HepG2 (cell line): ENCODE results near the gene PMM2. TPM values are rescaled to one million over a fixed set of nuclear protein-coding genes. Genes with fewer than 3 reads are reported as not detected.

Experiments used
- ATF1 ChIP-seq: IDR thresholded peaks from 2 replicates; pipeline ENCODE4 v1.6.1; 2016; ENCODE audit warnings: mild to moderate bottlenecking, control low read depth
- DNMT1 ChIP-seq: sonication (generic); formaldehyde crosslinking; IDR thresholded peaks from 2 replicates; pipeline ENCODE4 v1.5.1; 2020; ENCODE audit warnings: mild to moderate bottlenecking, missing genetic modification reagents
- MATR3 ChIP-seq: sonication (generic); formaldehyde crosslinking; IDR thresholded peaks from 2 replicates; pipeline ENCODE4 v1.4.0; 2020; ENCODE audit warnings: missing genetic modification reagents
- MTF2 ChIP-seq: sonication (generic); formaldehyde crosslinking; IDR thresholded peaks from 2 replicates; pipeline ENCODE4 v1.5.0; 2020; ENCODE audit warnings: missing genetic modification reagents, borderline replicate concordance
- ONECUT2 ChIP-seq: sonication (generic); formaldehyde crosslinking; IDR thresholded peaks from 2 replicates; pipeline ENCODE4 v1.4.0; 2020; ENCODE audit warnings: missing genetic modification reagents
- RAD51 ChIP-seq: fragments of 450-650 bp; IDR thresholded peaks from 2 replicates; pipeline ENCODE4 v1.6.1; 2016; ENCODE audit warnings: borderline replicate concordance
- RFXANK ChIP-seq: IDR thresholded peaks from 2 replicates; pipeline ENCODE4 v1.6.1; 2016
- TRIM24 ChIP-seq: sonication (generic); formaldehyde crosslinking; IDR thresholded peaks from 2 replicates; pipeline ENCODE4 v1.8.0; 2022; ENCODE audit warnings: mild to moderate bottlenecking, missing genetic modification reagents
- YEATS4 ChIP-seq: sonication (generic); formaldehyde crosslinking; IDR thresholded peaks from 2 replicates; pipeline ENCODE4 v1.4.0; 2020; ENCODE audit warnings: missing genetic modification reagents, borderline replicate concordance
- ZMYM2 ChIP-seq: sonication (generic); formaldehyde crosslinking; IDR thresholded peaks from 2 replicates; pipeline ENCODE4 v1.8.0; 2022; ENCODE audit warnings: mild to moderate bottlenecking, missing genetic modification reagents
- ZNF143 ChIP-seq: sonication (generic); formaldehyde crosslinking; IDR thresholded peaks from 2 replicates; pipeline ENCODE4 v1.4.0; 2020; ENCODE audit warnings: missing genetic modification reagents
- ZNF160 ChIP-seq: sonication (generic); formaldehyde crosslinking; IDR thresholded peaks from 2 replicates; pipeline ENCODE4 v1.8.0; 2022; ENCODE audit warnings: mild to moderate bottlenecking, inconsistent platforms, missing genetic modification reagents
- ZNF547 ChIP-seq: sonication (generic); formaldehyde crosslinking; IDR thresholded peaks from 2 replicates; pipeline ENCODE4 v1.5.1; 2020; ENCODE audit warnings: mild to moderate bottlenecking, missing genetic modification reagents
- ZNF562 ChIP-seq: sonication (generic); formaldehyde crosslinking; IDR thresholded peaks from 2 replicates; pipeline ENCODE4 v1.8.0; 2022; ENCODE audit warnings: missing genetic modification reagents, borderline replicate concordance
- ZNF605 ChIP-seq: sonication (generic); formaldehyde crosslinking; IDR thresholded peaks from 2 replicates; pipeline ENCODE4 v1.8.0; 2022; ENCODE audit warnings: mild to moderate bottlenecking, missing genetic modification reagents
- ZNF720 ChIP-seq: sonication (generic); formaldehyde crosslinking; IDR thresholded peaks from 2 replicates; pipeline ENCODE4 v1.4.0; 2020; ENCODE audit warnings: missing genetic modification reagents
- ZNF841 ChIP-seq: sonication (generic); formaldehyde crosslinking; IDR thresholded peaks from 2 replicates; pipeline ENCODE4 v1.8.1; 2023; ENCODE audit warnings: missing genetic modification reagents, borderline replicate concordance
- ZSCAN29 ChIP-seq: sonication (generic); formaldehyde crosslinking; conservative IDR thresholded peaks from 2 replicates; pipeline ENCODE4 v1.4.0; 2020; ENCODE audit warnings: mild to moderate bottlenecking, missing genetic modification reagents
- polyA plus RNA-seq, 8 experiments: library from polyadenylated mRNA; depleted of rRNA in 3 of 8; stranded (reverse) in 7 of 8; unstranded in 1 of 8; fragments of >200 nt; fragmentation: Illumina TruSeq in 4 of 8; extraction: Trizol in 4 of 8; gene quantifications; 2 replicates each; pipeline versions ENCODE4 v1.2.1 to v1.2.3, GENCODE V29; 2011 to 2016; ENCODE audit warnings: low read depth in 4 of 8, missing spikeins in 1 of 8, mixed read lengths in 1 of 8; ENCODE audit not compliant: insufficient read depth in 1 of 8
- total RNA-seq, 5 experiments: library from RNA; depleted of rRNA; stranded (reverse); fragments of >200 nt; fragmentation: Illumina TruSeq; extraction: Trizol; gene quantifications; 2 replicates each; pipeline ENCODE4 v1.2.3, GENCODE V29; 2016; ENCODE audit warnings: low read depth in 1 of 5
- TF ChIP-seq, protein P1 (sequence below): sonication (generic); formaldehyde crosslinking; IDR thresholded peaks from 2 replicates; pipeline ENCODE4 v1.4.0; 2020; ENCODE audit warnings: mild to moderate bottlenecking, missing genetic modification reagents, borderline replicate concordance
- TF ChIP-seq, protein P2 (sequence below): sonication (generic); formaldehyde crosslinking; IDR thresholded peaks from 2 replicates; pipeline ENCODE4 v1.4.0; 2020; ENCODE audit warnings: missing genetic modification reagents
- TF ChIP-seq, protein P3 (sequence below): sonication (generic); formaldehyde crosslinking; IDR thresholded peaks from 2 replicates; pipeline ENCODE4 v1.4.0; 2020; ENCODE audit warnings: mild to moderate bottlenecking, low read depth, missing genetic modification reagents
- TF ChIP-seq, protein P4 (sequence below): sonication (generic); formaldehyde crosslinking; IDR thresholded peaks from 2 replicates; pipeline ENCODE4 v1.5.0; 2020; ENCODE audit warnings: missing genetic modification reagents, mild to moderate bottlenecking, borderline replicate concordance
- TF ChIP-seq, protein P5 (sequence below): sonication (generic); formaldehyde crosslinking; IDR thresholded peaks from 2 replicates; pipeline ENCODE4 v1.5.1; 2020; ENCODE audit warnings: mild to moderate bottlenecking, missing genetic modification reagents, moderate library complexity

Gene PMM2
- total and polyA plus RNA-seq, 2 of the 13 experiments (the other 11 are each of a cell fraction or from before 2014, with no cell fraction given): 52.2 to 93.7 TPM

DNA sequence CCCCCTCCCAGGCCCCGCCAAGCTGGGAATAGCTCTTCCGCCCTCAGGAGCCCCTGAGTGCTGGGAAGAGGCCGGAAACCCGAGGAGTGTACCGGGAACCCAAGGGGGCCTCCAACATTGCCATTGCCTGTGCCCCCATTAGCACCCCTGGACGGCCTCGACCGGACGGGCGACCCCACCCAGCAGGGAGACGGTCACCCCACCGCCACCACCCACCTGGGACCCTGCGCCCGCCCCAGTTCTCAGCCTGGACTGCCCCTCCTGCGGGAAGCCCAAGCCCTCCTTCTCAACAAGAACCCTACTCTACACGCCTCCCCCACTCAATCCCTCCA lies 69.2 kb downstream of the PMM2 start (continued):
- TF ChIP-seq DNMT1 (CRISPR knock-in tag): no peak
- no peak for TF ChIP-seq RFXANK (CRISPR knock-in tag)
- no peak for TF ChIP-seq ZNF562 (CRISPR knock-in tag)
- TF ChIP-seq ZNF720 (CRISPR knock-in tag): no peak
- TF ChIP-seq RAD51: no peak
- TF ChIP-seq, protein P1, sequence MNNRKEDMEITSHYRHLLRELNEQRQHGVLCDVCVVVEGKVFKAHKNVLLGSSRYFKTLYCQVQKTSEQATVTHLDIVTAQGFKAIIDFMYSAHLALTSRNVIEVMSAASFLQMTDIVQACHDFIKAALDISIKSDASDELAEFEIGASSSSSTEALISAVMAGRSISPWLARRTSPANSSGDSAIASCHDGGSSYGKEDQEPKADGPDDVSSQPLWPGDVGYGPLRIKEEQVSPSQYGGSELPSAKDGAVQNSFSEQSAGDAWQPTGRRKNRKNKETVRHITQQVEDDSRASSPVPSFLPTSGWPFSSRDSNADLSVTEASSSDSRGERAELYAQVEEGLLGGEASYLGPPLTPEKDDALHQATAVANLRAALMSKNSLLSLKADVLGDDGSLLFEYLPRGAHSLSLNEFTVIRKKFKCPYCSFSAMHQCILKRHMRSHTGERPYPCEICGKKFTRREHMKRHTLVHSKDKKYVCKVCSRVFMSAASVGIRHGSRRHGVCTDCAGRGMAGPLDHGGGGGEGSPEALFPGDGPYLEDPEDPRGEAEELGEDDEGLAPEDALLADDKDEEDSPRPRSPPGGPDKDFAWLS (CRISPR knock-in tag): no peak
- peak; percentile 30; the same call in 1 of the 2 replicates for TF ChIP-seq YEATS4 (CRISPR knock-in tag)
- TF ChIP-seq, protein P2, sequence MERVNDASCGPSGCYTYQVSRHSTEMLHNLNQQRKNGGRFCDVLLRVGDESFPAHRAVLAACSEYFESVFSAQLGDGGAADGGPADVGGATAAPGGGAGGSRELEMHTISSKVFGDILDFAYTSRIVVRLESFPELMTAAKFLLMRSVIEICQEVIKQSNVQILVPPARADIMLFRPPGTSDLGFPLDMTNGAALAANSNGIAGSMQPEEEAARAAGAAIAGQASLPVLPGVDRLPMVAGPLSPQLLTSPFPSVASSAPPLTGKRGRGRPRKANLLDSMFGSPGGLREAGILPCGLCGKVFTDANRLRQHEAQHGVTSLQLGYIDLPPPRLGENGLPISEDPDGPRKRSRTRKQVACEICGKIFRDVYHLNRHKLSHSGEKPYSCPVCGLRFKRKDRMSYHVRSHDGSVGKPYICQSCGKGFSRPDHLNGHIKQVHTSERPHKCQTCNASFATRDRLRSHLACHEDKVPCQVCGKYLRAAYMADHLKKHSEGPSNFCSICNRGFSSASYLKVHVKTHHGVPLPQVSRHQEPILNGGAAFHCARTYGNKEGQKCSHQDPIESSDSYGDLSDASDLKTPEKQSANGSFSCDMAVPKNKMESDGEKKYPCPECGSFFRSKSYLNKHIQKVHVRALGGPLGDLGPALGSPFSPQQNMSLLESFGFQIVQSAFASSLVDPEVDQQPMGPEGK: no peak; the same call in 1 of the 2 replicates
- TF ChIP-seq ZNF547 (CRISPR knock-in tag): no peak
- TF ChIP-seq, protein P3, sequence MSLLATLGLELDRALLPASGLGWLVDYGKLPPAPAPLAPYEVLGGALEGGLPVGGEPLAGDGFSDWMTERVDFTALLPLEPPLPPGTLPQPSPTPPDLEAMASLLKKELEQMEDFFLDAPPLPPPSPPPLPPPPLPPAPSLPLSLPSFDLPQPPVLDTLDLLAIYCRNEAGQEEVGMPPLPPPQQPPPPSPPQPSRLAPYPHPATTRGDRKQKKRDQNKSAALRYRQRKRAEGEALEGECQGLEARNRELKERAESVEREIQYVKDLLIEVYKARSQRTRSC (CRISPR knock-in tag): no peak
- no peak for TF ChIP-seq ZNF143
- TF ChIP-seq ZNF605 (CRISPR knock-in tag): no peak; the same call in 1 of the 2 replicates
- no peak for TF ChIP-seq MATR3
- TF ChIP-seq ATF1 (CRISPR knock-in tag): no peak
- TF ChIP-seq, protein P4, sequence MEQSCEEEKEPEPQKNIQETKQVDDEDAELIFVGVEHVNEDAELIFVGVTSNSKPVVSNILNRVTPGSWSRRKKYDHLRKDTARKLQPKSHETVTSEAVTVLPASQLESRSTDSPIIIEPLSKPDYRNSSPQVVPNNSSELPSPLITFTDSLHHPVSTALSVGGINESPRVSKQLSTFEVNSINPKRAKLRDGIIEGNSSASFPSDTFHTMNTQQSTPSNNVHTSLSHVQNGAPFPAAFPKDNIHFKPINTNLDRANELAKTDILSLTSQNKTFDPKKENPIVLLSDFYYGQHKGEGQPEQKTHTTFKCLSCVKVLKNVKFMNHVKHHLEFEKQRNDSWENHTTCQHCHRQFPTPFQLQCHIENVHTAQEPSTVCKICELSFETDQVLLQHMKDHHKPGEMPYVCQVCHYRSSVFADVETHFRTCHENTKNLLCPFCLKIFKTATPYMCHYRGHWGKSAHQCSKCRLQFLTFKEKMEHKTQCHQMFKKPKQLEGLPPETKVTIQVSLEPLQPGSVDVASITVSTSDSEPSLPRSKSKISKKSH (CRISPR knock-in tag): no peak
- TF ChIP-seq ZNF160: no peak
- no peak for TF ChIP-seq MTF2 (CRISPR knock-in tag)
- TF ChIP-seq ZNF841: no peak
- TF ChIP-seq TRIM24 (CRISPR knock-in tag): no peak
- no peak for TF ChIP-seq ZSCAN29
- no peak for TF ChIP-seq ONECUT2
- no peak for TF ChIP-seq ZMYM2 (CRISPR knock-in tag)
- TF ChIP-seq, protein P5, sequence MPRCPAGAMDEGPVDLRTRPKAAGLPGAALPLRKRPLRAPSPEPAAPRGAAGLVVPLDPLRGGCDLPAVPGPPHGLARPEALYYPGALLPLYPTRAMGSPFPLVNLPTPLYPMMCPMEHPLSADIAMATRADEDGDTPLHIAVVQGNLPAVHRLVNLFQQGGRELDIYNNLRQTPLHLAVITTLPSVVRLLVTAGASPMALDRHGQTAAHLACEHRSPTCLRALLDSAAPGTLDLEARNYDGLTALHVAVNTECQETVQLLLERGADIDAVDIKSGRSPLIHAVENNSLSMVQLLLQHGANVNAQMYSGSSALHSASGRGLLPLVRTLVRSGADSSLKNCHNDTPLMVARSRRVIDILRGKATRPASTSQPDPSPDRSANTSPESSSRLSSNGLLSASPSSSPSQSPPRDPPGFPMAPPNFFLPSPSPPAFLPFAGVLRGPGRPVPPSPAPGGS (CRISPR knock-in tag): no peak
